HepG2 (cell line): ENCODE measurements around the gene KRTAP5-4. TPM values are rescaled to one million over a fixed set of nuclear protein-coding genes. Genes with fewer than 3 reads are reported as not detected.

Experiments
- CBX1 ChIP-seq: IDR thresholded peaks from one replicate; pipeline ENCODE4 v1.6.1; 2016; ENCODE audit warnings: antibody characterized with exemption, low read depth
- EZH2 ChIP-seq: conservative IDR thresholded peaks from 2 replicates; pipeline ENCODE4 v1.6.1; 2012; ENCODE audit warnings: mild to moderate bottlenecking, low read depth, low read length, moderate library complexity
- GPBP1L1 ChIP-seq: sonication (generic); formaldehyde crosslinking; IDR thresholded peaks from 2 replicates; pipeline ENCODE4 v1.5.0; 2020; ENCODE audit warnings: mild to moderate bottlenecking, missing genetic modification reagents
- NR2F1 ChIP-seq, 2 experiments: fragments of 450-650 bp in 1 of 2; formaldehyde crosslinking in 1 of 2; IDR thresholded peaks; 2 replicates each; pipeline versions ENCODE4 v1.5.0 to v1.6.1; 2016 to 2020; ENCODE audit warnings: mild to moderate bottlenecking in 1 of 2, missing compliant biosample characterization in 1 of 2, missing genetic modification reagents in 1 of 2, moderate library complexity in 1 of 2
- NR2F6 ChIP-seq, 2 experiments: IDR thresholded peaks; 2 replicates each; pipeline ENCODE4 v1.6.1; 2016; ENCODE audit warnings: antibody characterized with exemption in 1 of 2, mild to moderate bottlenecking in 1 of 2
- RNF2 ChIP-seq: fragments of 450-650 bp; conservative IDR thresholded peaks from 2 replicates; pipeline ENCODE4 v1.6.1; 2016; ENCODE audit warnings: low read depth
- RXRA ChIP-seq: sonication (generic); formaldehyde crosslinking; IDR thresholded peaks from 2 replicates; pipeline ENCODE4 v1.5.1; 2020; ENCODE audit warnings: missing genetic modification reagents
- YY1 ChIP-seq: IDR thresholded peaks from 2 replicates; pipeline ENCODE4 v1.6.1; 2011; ENCODE audit warnings: low read length, low read depth, moderate library complexity, mild to moderate bottlenecking; ENCODE audit not compliant: insufficient read depth, insufficient replicate concordance
- ZBED4 ChIP-seq: sonication (generic); formaldehyde crosslinking; IDR thresholded peaks from 2 replicates; pipeline ENCODE4 v1.4.0; 2020; ENCODE audit warnings: missing genetic modification reagents, borderline replicate concordance
- ZHX2 ChIP-seq, 2 experiments: sonication (generic) in 1 of 2; formaldehyde crosslinking in 1 of 2; IDR thresholded peaks; 2 replicates each; pipeline versions ENCODE4 v1.6.1 to v1.9.0; 2014 to 2022; ENCODE audit warnings: antibody characterized with exemption in 1 of 2, borderline replicate concordance in 1 of 2, inconsistent platforms in 1 of 2, low read depth in 1 of 2, missing genetic modification reagents in 1 of 2
- ZNF672 ChIP-seq: sonication (generic); formaldehyde crosslinking; IDR thresholded peaks from 2 replicates; pipeline ENCODE4 v1.8.1; 2022; ENCODE audit warnings: missing genetic modification reagents
- ZNF768 ChIP-seq: sonication (generic); formaldehyde crosslinking; IDR thresholded peaks from 2 replicates; pipeline ENCODE4 v1.4.0; 2020; ENCODE audit warnings: missing genetic modification reagents
- ZNF883 ChIP-seq: sonication (generic); formaldehyde crosslinking; IDR thresholded peaks from 2 replicates; pipeline ENCODE4 v1.5.1; 2020; ENCODE audit warnings: mild to moderate bottlenecking, missing genetic modification reagents; ENCODE audit errors: not compliant biosample characterization
- ZSCAN22 ChIP-seq: sonication (generic); formaldehyde crosslinking; IDR thresholded peaks from 2 replicates; pipeline ENCODE4 v1.4.0; 2020; ENCODE audit warnings: mild to moderate bottlenecking, missing genetic modification reagents
- polyA plus RNA-seq, 8 experiments: library from polyadenylated mRNA; depleted of rRNA in 3 of 8; stranded (reverse) in 7 of 8; unstranded in 1 of 8; fragments of >200 nt; fragmentation: Illumina TruSeq in 4 of 8; extraction: Trizol in 4 of 8; gene quantifications; 2 replicates each; pipeline versions ENCODE4 v1.2.1 to v1.2.3, GENCODE V29; 2011 to 2016; ENCODE audit warnings: low read depth in 4 of 8, missing spikeins in 1 of 8, mixed read lengths in 1 of 8; ENCODE audit not compliant: insufficient read depth in 1 of 8
- total RNA-seq, 5 experiments: library from RNA; depleted of rRNA; stranded (reverse); fragments of >200 nt; fragmentation: Illumina TruSeq; extraction: Trizol; gene quantifications; 2 replicates each; pipeline ENCODE4 v1.2.3, GENCODE V29; 2016; ENCODE audit warnings: low read depth in 1 of 5
- TF ChIP-seq, protein P1 (sequence below): sonication (generic); formaldehyde crosslinking; IDR thresholded peaks from 2 replicates; pipeline ENCODE4 v1.8.0; 2022; ENCODE audit warnings: missing genetic modification reagents, low read depth, mild to moderate bottlenecking, borderline replicate concordance

KRTAP5-4 gene
- total and polyA plus RNA-seq, 2 of the 13 experiments (the other 11 are each of a cell fraction or from before 2014, with no cell fraction given), result not detected

GRCh38 chr11:1652771-1653540 lies 31.0 kb upstream of the KRTAP5-4 start (continued):
- peak; percentile 99 for TF ChIP-seq ZBED4 (CRISPR knock-in tag)
- TF ChIP-seq ZNF883 (CRISPR knock-in tag), result peak; percentile 20
- no peak for TF ChIP-seq NR2F1 (CRISPR knock-in tag; IDR thresholded peaks at IDR 0.05)
- TF ChIP-seq NR2F6 (IDR thresholded peaks at IDR 0.05), result no peak
- TF ChIP-seq NR2F6 (CRISPR knock-in tag; IDR thresholded peaks at IDR 0.05), result peak; percentile 8; the same call in 1 of the 2 replicates
- peak; percentile 32 for TF ChIP-seq YY1
- TF ChIP-seq, protein P1, sequence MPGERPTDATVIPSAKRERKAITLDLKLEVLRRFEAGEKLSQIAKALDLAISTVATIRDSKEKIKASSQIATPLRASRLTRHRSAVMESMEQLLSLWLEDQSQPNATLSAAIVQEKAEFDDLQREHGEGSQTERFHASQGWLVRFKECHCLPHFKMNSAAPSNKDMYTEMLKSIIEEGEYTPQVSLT, result no peak
- TF ChIP-seq ZSCAN22, result no peak
- TF ChIP-seq RXRA (CRISPR knock-in tag), result 0 out of 2 replicates have a peak, but pooled peaks have one; percentile 19
- peak; percentile 11; the same call in 1 of the 2 replicates for TF ChIP-seq ZNF768
- no peak for TF ChIP-seq GPBP1L1 (CRISPR knock-in tag)
- TF ChIP-seq ZHX2 (IDR thresholded peaks at IDR 0.05; ENCODE audit: low read depth), result no peak
- TF ChIP-seq ZHX2 (CRISPR knock-in tag; IDR thresholded peaks at IDR 0.05; ENCODE audit: borderline replicate concordance), result no peak
- no peak for TF ChIP-seq EZH2
- TF ChIP-seq ZNF672 (CRISPR knock-in tag), result no peak
- no peak for TF ChIP-seq RNF2
- TF ChIP-seq CBX1, result no peak
